HG03457 (cell line): ENCODE results near the gene GRIK3.

ENCODE experiments used
- ATAC-seq: cut with Tn5 transposase; IDR thresholded peaks from one replicate; pipeline ENCODE4 v1.9.1; 2021; ENCODE audit warnings: moderate number of reproducible peaks; ENCODE audit not compliant: unreplicated experiment

Gene GRIK3

GRCh38 chr1:36881541-36881940, 152.8 kb downstream of the GRIK3 start:
- ATAC-seq = no peak

DNA sequence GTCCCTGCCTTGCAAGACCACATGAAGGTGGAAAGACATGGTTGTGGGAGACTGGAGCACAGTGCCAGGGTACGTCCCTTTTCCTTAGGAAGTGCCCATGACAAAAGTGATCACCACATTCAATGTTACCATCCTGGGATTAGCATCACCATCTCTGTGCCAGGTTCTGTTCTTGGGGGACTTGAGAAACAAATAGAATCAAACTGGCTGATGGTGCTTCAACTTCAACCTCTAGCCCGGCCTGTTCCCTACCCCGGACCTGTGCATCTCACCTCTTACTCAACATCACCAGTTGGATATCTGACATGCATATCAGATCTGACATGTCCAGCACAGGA, 153.3 kb downstream of the GRIK3 start:
- ATAC-seq = no peak

- ATAC-seq = no peak
Observed at GRCh38 chr1:36880155-36881067, 153.9 kb downstream of the GRIK3 start.

DNA sequence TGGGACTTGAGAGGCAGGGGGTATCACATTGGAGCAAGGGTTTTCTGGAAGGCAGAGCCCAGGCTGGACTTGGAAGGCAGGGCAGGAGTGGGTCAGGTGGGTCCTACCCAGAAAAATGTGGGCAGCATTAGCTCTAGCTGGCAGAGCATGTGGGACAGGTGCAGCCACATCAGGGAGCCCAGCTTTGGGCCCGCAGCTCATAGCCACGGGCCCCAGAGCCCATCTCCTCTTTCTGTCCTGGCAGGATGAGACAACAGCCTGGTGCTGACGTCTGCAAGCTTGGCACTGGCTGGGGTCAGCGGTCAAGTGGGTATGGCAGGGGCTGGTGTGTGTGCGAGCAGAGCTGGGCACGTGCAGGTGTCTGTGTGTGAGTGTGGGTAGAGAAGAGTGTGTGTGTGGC, 154.7 kb downstream of the GRIK3 start:
- no peak for ATAC-seq

DNA sequence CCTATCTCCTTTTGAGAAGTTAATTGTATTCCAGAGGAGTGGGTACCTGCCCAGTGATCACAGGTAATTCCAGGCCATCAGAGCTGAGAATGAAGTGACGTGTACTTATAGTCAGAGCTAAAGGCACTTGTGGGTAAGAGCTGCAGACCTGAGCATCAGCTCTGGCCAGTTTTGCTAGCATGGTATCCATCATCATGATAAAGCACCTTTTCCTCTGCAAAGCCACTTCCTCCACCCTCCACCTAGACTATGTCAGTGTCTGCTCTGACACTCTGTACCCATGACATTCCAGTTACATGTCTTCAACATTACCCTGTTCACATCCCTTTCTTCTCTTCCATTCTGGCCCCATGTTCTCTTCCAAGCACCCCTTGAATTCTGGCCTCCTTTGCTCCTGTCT, 157.3 kb downstream of the GRIK3 start:
- no peak for ATAC-seq

GRCh38 chr1:36874271-36875060, 159.8 kb downstream of the GRIK3 start:
- ATAC-seq = no peak

- ATAC-seq = no peak
Observed at GRCh38 chr1:36872858-36873257, 161.5 kb downstream of the GRIK3 start.

GRCh38 chr1:36872126-36872754, 162.1 kb downstream of the GRIK3 start:
- no peak for ATAC-seq

DNA sequence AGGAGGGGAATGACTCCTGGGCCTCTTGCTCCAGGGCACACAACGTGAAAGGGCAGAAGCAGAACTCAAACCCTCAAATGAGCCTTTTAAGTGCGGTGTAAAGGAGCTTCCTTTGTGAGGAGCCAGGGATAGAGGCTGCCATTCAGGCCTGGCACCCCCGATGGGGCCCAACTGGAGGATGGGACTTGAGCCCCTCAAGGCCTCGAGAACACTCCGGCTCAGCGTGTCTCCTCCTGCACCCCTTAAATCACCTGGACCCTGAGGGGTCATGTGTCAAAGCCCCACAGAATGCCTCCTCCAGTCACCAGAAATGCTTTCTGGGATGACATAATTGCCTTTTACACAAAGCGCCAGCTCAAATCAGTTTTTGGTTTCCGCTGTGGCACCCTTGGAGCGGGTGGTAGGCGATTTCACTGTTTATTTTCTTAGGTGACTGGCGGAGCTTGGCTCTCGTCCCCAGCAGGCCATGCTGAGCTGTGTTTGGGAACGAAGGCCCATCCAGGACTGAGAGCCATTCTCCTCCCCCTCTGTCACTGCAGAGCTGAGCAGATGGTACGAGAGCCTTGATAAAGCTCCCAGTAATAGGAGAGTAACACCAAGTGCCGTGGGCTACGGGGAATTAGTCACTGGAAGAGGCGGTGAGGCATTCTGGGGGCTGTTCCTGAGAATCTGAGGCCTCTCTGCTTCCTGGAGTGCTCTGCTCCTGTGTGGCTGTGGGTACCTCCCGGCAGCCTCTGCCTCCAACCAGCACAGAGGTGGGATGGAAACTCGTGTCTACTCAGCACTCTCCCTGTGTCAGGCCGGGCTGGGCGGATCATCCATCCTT, 163.0 kb downstream of the GRIK3 start:
- ATAC-seq = no peak

- no peak for ATAC-seq
Observed at GRCh38 chr1:36869826-36870225, 164.5 kb downstream of the GRIK3 start.

GRCh38 chr1:36869054-36869453, 165.3 kb downstream of the GRIK3 start:
- ATAC-seq = no peak

GRCh38 chr1:36867575-36867974, 166.7 kb downstream of the GRIK3 start:
- no peak for ATAC-seq

DNA sequence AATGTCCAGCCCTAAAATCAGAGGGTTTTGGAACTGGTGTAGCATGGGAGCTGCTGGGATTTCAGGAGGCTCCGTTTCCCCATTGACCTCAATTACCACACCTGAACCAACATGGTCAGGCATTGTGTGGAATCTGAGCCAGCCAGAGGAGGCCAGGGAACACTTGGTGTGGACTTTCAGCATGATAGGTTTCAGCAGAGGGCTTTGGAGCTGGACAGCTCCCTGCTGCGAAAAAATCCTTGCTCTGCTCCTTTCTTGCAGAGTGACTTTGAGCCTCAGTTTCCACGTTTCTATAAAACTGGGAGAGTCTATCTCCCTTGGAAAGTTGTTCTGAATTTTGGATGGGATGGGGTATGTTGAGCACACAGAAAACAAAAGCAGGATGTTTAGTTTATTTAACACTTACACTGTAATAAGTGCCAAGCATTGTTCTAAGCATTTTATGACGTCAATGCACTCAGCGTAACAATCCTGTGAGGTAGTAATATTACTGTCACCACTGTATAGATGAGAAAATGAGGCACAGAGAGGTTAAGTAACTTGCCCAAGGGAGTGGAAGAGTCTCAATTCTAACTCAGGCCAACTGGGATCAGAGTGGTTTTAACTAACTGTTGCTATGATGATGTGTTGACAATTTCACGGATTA, 168.0 kb downstream of the GRIK3 start:
- no peak for ATAC-seq

GRCh38 chr1:36865602-36865900, 168.8 kb downstream of the GRIK3 start:
- no peak for ATAC-seq

DNA sequence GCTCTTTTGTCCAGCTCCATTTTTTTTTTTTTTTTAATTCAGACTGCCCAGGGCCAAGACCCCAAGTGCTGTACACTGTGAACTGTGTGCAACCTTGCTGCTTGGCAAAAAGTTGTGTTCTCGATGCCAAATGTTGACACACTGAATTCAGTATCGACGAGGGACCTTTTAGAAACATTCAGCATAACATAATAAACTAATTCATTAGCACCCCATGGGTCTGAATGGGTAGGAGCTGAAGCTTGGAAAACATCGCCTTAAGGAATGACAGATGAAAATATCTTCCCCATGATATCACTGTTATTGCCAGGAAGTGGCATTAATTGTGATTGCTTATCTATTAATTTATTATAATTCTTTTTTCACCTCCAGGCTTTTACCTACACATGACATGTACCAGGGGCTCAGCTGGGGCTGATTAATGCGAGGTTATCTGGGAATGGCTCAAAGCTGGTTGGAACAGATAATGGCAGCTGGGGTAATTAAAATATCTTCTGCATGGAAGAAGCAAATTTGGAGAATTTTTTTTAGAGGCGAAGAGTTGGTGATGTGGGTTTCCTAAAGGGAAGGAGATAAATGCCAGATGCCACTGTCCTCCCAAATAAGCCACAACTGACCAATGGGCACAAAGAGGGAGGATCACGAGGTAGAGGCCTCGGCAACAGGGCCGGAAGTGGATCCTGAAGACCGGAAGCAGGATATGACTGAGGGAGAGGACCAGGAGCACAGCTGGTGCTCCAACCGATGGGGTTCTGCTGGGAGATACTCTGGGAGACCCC, 169.3 kb downstream of the GRIK3 start:
- no peak for ATAC-seq

DNA sequence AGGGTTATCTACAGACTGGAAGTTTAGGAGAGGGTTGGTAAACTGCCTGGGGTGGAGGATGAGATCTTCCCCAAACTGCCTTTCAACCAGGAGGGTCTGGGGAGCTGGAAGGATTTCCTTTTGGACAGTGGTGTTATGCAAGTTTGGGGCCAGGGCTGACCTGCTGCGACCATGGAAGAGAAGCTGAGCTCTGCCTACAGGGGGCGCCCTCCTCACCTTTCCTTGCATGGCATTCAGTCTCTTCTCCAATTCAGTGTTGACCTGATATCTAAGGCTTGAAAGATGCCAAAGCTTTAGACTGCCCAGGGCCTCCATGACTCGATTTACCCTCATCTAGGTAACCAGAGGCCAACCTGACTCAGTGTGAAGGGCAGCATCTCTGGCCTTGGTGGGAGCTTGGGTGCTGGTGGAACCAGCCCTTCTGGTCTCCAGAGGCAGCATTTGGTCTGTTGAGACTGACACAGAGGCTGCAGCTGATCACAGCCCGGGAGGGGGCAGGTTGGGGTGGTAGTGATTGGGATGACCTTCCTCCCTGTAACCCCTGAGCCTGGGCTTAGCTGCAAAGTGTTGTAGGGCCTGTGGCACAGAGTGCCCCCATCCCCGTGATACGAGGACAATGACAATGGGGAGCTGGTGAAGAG, 170.0 kb downstream of the GRIK3 start:
- ATAC-seq = no peak

DNA sequence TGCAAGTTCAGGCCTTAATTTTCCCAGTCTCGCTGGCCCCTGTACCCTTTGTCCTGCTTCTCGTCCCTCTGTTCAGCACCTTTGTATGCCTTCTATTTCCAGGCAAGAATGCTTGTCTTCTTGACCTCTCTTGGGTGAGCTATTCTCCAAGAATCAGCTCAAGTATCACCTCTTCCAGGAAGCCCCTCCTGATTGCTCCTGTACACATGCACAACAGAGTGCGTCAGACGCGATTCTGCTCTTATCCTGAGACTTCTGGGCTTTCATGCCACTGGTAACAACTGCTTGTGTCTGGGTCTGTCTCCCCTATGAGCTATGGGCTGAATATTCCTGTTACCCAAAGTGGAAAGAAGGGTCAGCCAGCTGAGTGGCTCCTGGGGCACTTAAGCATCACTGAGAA, 170.8 kb downstream of the GRIK3 start:
- ATAC-seq = no peak

DNA sequence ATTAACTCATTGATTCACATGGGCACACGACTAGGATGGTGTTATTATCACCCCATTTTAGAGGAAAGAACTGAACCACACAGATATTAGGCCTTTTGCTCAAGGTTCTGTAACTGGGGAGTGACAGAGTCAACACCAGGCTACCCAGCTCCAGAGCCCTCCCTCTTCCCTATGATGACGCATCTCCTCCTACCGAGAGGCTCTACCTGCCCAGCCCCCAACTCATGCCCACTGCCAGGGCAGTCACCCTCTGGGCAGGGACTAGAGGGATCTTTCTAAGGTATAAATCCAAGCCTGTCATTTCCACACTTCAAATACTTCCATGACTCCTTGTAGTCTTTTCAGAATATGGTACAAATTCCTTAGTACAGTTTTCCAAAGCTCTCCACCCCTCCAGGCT, 171.3 kb downstream of the GRIK3 start:
- no peak for ATAC-seq

GRCh38 chr1:36861375-36861774, 172.9 kb downstream of the GRIK3 start:
- ATAC-seq = no peak
